ENCODE measurements around the gene STXBP2.

DNA sequence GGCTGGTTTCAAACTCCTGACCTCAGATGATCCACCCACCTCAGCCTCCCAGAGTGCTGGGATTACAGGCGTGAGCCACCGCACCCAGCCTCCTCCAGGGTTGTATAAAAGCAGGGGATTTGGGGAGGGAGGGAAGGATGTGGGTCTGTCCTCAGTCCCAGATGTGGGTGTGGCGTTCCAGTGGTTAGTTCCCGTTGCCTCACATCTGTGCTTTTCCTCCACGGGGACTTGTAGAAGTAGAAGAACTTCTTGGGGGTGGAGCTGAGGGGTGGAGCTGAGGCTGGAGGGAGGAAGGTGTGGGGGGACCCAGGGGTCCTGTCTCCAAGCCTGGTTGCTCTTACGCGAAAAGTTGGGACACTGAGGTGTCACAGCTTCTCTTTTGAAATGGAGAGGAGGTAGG, 39.5 kb downstream of the STXBP2 start:
- TF ChIP-seq, protein P1, sequence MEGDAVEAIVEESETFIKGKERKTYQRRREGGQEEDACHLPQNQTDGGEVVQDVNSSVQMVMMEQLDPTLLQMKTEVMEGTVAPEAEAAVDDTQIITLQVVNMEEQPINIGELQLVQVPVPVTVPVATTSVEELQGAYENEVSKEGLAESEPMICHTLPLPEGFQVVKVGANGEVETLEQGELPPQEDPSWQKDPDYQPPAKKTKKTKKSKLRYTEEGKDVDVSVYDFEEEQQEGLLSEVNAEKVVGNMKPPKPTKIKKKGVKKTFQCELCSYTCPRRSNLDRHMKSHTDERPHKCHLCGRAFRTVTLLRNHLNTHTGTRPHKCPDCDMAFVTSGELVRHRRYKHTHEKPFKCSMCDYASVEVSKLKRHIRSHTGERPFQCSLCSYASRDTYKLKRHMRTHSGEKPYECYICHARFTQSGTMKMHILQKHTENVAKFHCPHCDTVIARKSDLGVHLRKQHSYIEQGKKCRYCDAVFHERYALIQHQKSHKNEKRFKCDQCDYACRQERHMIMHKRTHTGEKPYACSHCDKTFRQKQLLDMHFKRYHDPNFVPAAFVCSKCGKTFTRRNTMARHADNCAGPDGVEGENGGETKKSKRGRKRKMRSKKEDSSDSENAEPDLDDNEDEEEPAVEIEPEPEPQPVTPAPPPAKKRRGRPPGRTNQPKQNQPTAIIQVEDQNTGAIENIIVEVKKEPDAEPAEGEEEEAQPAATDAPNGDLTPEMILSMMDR (IDR thresholded peaks at IDR 0.05): no peak
- TF ChIP-seq POLR2A (IDR thresholded peaks at IDR 0.05): no peak

All from thyroid gland (tissue), 4 donors.